ENCODE measurements around the gene SNAP29.
"Not testable (repeated sequence)": the region's sequence is repeated elsewhere in the genome, so short reads cannot be mapped to it uniquely, and the experiment has no call there.

Gene SNAP29

DNA sequence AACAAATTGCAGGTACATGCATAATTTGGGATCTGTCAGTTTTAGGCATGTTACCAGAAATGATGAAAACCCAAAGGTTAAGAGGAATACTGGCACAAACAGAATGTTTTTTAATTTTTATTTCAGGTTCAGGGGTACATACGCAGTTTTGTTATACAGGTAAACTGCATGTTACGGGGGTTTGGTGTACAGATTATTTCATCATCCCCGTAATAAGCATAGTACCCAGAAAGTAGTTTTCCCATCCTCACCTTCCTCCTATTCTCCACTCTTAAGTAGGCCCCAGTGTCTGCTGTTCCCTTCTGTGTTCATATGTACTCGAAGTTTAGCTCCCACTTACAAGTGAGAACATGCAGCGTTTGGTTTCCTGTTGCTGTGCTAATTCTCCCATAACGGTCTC lies 33.2 kb upstream of the SNAP29 start:
- no peaks in the 10 kb centered on the region for H3K27me3 ChIP-seq (ENCODE audit: insufficient read depth, low read length, poor library complexity, severe bottlenecking)
- no peaks in the 10 kb centered on the region for H4K20me1 ChIP-seq (ENCODE audit: insufficient read depth, low read length, poor library complexity, severe bottlenecking)
- H3K9me3 ChIP-seq (ENCODE audit: insufficient read depth, low read depth, low read length) = no peaks in the 10 kb centered on the region
- no peak overlapping the region for H3K4me2 ChIP-seq (ENCODE audit: low read depth, low read length, poor library complexity, severe bottlenecking)
- no peak overlapping the region for H2AFZ ChIP-seq (ENCODE audit: low read length)
- H3K4me3 ChIP-seq (ENCODE audit: low read length, poor library complexity, severe bottlenecking) = no peak overlapping the region
- H3K4me1 ChIP-seq (ENCODE audit: insufficient read depth, low read length, poor library complexity, severe bottlenecking) = no peaks in the 10 kb centered on the region
- H3K9me2 ChIP-seq (replicated peaks; ENCODE audit: low read depth, low read length) = no peaks in the 10 kb centered on the region
- no peaks in the 10 kb centered on the region for H3F3A ChIP-seq (ENCODE audit: low read depth)
- TF ChIP-seq CTCF (conservative IDR thresholded peaks at IDR 0.05; ENCODE audit: low read length) (no peak), EZH2phosphoT487 (IDR thresholded peaks at IDR 0.05; ENCODE audit: borderline replicate concordance) (no peak)
- peaks cover 59% of the 10 kb centered on the region; the same call in 1 of the 2 replicates for H3K36me3 ChIP-seq (ENCODE audit: insufficient read depth, low read length)
- no peak overlapping the region for H3K9ac ChIP-seq (ENCODE audit: low read depth, low read length, poor library complexity, severe bottlenecking)
- H3K79me2 ChIP-seq (ENCODE audit: insufficient read depth, low read length) = no peaks in the 10 kb centered on the region

- not testable (repeated sequence) for H3K9ac ChIP-seq (ENCODE audit: low read depth, low read length, poor library complexity, severe bottlenecking); H3K9me2 ChIP-seq (replicated peaks; ENCODE audit: low read depth, low read length); H3K79me2 ChIP-seq (ENCODE audit: insufficient read depth, low read length); H3K27me3 ChIP-seq (ENCODE audit: insufficient read depth, low read length, poor library complexity, severe bottlenecking); H3K4me3 ChIP-seq (ENCODE audit: low read length, poor library complexity, severe bottlenecking); H3K4me2 ChIP-seq (ENCODE audit: low read depth, low read length, poor library complexity, severe bottlenecking); H3K4me1 ChIP-seq (ENCODE audit: insufficient read depth, low read length, poor library complexity, severe bottlenecking); H3K9me3 ChIP-seq (ENCODE audit: insufficient read depth, low read depth, low read length); H3F3A ChIP-seq (ENCODE audit: low read depth); H4K20me1 ChIP-seq (ENCODE audit: insufficient read depth, low read length, poor library complexity, severe bottlenecking); H2AFZ ChIP-seq (ENCODE audit: low read length)
- H3K36me3 ChIP-seq (ENCODE audit: insufficient read depth, low read length) = peaks cover 69% of the 10 kb centered on the region; the same call in 1 of the 2 replicates
Measured at GRCh38 chr22:20826373-20827152, 32.2 kb upstream of the SNAP29 start.

DNA sequence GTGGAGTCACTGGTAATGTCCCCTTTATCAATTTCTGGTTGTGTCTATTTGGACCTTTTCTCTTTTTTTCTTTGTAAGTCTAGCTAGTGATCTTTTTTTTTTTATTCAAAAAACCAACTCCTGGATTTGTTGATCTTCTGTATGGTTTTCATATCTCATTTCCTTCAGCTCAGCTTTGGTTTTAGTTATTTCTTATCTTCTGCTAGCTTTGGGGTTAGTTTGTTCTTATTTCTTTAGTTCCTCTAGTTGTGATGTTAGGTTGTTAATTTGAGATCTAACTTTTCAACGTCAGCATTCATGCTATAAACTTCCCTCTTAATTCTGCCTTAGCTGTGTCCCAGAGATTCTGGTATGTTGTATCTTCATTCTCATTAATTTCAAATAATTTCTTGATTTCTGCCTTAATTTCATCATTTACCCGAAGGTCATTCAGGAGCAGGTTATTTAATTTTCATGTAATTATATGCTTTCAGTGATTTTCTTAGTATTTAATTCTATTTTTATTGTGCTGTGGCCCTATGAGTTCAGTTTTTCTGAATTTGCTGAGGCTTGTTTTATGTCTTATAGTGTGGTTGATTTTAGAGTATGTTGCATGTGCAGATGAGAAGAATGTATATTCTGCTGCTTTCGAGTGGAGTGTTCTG lies 29.2 kb upstream of the SNAP29 start:
- Histone ChIP-seq H3K9me3 (ENCODE audit: insufficient read depth, low read depth, low read length) (no peaks in the 10 kb centered on the region), H3K4me2 (ENCODE audit: low read depth, low read length, poor library complexity, severe bottlenecking) (no peak overlapping the region), H2AFZ (ENCODE audit: low read length) (no peak overlapping the region), H3K36me3 (ENCODE audit: insufficient read depth, low read length) (peaks cover 74% of the 10 kb centered on the region; the same call in 1 of the 2 replicates), H3K27me3 (ENCODE audit: insufficient read depth, low read length, poor library complexity, severe bottlenecking) (no peaks in the 10 kb centered on the region), H4K20me1 (ENCODE audit: insufficient read depth, low read length, poor library complexity, severe bottlenecking) (no peaks in the 10 kb centered on the region), H3F3A (ENCODE audit: low read depth) (no peaks in the 10 kb centered on the region), H3K9ac (ENCODE audit: low read depth, low read length, poor library complexity, severe bottlenecking) (no peak overlapping the region), H3K4me3 (ENCODE audit: low read length, poor library complexity, severe bottlenecking) (no peak overlapping the region), H3K79me2 (ENCODE audit: insufficient read depth, low read length) (peaks cover 1% of the 10 kb centered on the region; the same call in 1 of the 2 replicates), H3K4me1 (ENCODE audit: insufficient read depth, low read length, poor library complexity, severe bottlenecking) (no peaks in the 10 kb centered on the region), H3K9me2 (replicated peaks; ENCODE audit: low read depth, low read length) (no peaks in the 10 kb centered on the region)
- TF ChIP-seq EZH2phosphoT487 (IDR thresholded peaks at IDR 0.05; ENCODE audit: borderline replicate concordance) = no peak
- TF ChIP-seq CTCF (conservative IDR thresholded peaks at IDR 0.05; ENCODE audit: low read length) = no peak

Measured in Loucy (cell line).